ENCODE data around the gene PTPRK. TPM values are rescaled to one million over a fixed set of nuclear protein-coding genes. Genes with fewer than 3 reads are reported as not detected.

The PTPRK gene
- total and polyA plus RNA-seq, 9 of the 15 experiments (the other 6 are each of a cell fraction or from before 2014, with no cell fraction given) = 0.04 to 0.51 TPM; not detected in 7

- TF ChIP-seq NR2C2 (CRISPR knock-in tag; IDR thresholded peaks at IDR 0.05) (no peak), NR2C2 (tag; IDR thresholded peaks at IDR 0.05) (no peak), ZNF586 (CRISPR knock-in tag; conservative IDR thresholded peaks at IDR 0.05) (no peak)
These were observed 150.3 kb downstream of the PTPRK start (continued) for GRCh38 chr6:128370072-128370471.

GRCh38 chr6:128368213-128368944, 152.0 kb downstream of the PTPRK start:
- Histone ChIP-seq H3K4me2 (ENCODE audit: insufficient read depth, low read length) (no peak overlapping the region), H3K79me2 (ENCODE audit: control insufficient read depth, insufficient read depth, low read length) (no peaks in the 10 kb centered on the region), H3K9ac (ENCODE audit: insufficient read depth in 1 of 2, low read depth in 2 of 2, low read length in 2 of 2) (no peak overlapping the region), H3K27me3 (ENCODE audit: control insufficient read depth in 2 of 2, insufficient read depth in 2 of 2, low read length in 2 of 2) (no peaks in the 10 kb centered on the region), H4K20me1 (replicated peaks; ENCODE audit: control insufficient read depth, insufficient read depth, low read length) (no peaks in the 10 kb centered on the region), H2AFZ (ENCODE audit: low read depth, low read length) (no peak overlapping the region), H3K27ac (ENCODE audit: extremely low read depth, low read depth, low read length) (no peak overlapping the region), H3K9me1 (ENCODE audit: control insufficient read depth, insufficient read depth, low read length) (no peaks in the 10 kb centered on the region), H3K4me1 (replicated peaks in 1 of 2; ENCODE audit: control insufficient read depth in 2 of 2, insufficient read depth in 2 of 2, low read length in 2 of 2) (no peaks in the 10 kb centered on the region), H3K9me3 (replicated peaks; ENCODE audit: control insufficient read depth, insufficient read depth, low read depth, low read length) (no peaks in the 10 kb centered on the region), H3K4me3 (no peak overlapping the region), H3K36me3 (ENCODE audit: control insufficient read depth, insufficient read depth, low read length) (no peaks in the 10 kb centered on the region)
- in situ Hi-C loops (cut with MboI) = no loop called here
- no peak for DNase-seq (ENCODE audit: extremely low read depth in 1 of 4, low spot score in 3 of 4)
- 0% methylated on average over 3 of the region's 3 CpGs for WGBS (ENCODE audit: insufficient coverage, low coverage, missing lambda C conversion rate)
- ChIA-PET POLR2A (interaction anchor here (0.7 kb wide), 1 partner anchor 898 kb away, joined by 4 read pairs; no protein-coding TSS in a partner anchor), CTCF (ENCODE audit: low intra/inter-chr PET ratio) (no interaction called here)
- BruUV-seq (replicated peaks) = no TSS peak
- intact Hi-C loops (cut with micrococcal nuclease) = no loop called here
- FAIRE-seq = no peak
- ATAC-seq = no peak
- TF ChIP-seq ZNF77 (CRISPR knock-in tag; IDR thresholded peaks at IDR 0.05) = no peak
- TF ChIP-seq ZKSCAN8 (CRISPR knock-in tag; IDR thresholded peaks at IDR 0.05) = no peak
- no peak for TF ChIP-seq PCBP2 (IDR thresholded peaks at IDR 0.05; ENCODE audit: low read depth, low read length, poor library complexity, severe bottlenecking)
- no peak for TF ChIP-seq CHAMP1 (IDR thresholded peaks at IDR 0.05)
- no peak for TF ChIP-seq CGGBP1 (CRISPR knock-in tag; IDR thresholded peaks at IDR 0.05)
- no peak for TF ChIP-seq FOXJ3 (CRISPR knock-in tag; IDR thresholded peaks at IDR 0.05)
- TF ChIP-seq CTBP1 (IDR thresholded peaks at IDR 0.05; ENCODE audit: borderline replicate concordance) = no peak
- no peak for TF ChIP-seq IRF1 (CRISPR knock-in tag; IDR thresholded peaks at IDR 0.05; ENCODE audit: borderline replicate concordance)
- TF ChIP-seq ZNF253 (CRISPR knock-in tag; conservative IDR thresholded peaks at IDR 0.05) = no peak
- no peak for TF ChIP-seq SRF (CRISPR knock-in tag; IDR thresholded peaks at IDR 0.05)
- no peak for TF ChIP-seq TSHZ1 (CRISPR knock-in tag; IDR thresholded peaks at IDR 0.05)

Data from K562 (cell line).